HG03280 (cell line): ENCODE measurements around the gene NUPR1.
"Not testable (repeated sequence)": the region's sequence is repeated elsewhere in the genome, so short reads cannot be mapped to it uniquely, and the experiment has no call there.

ENCODE experiments used
- ATAC-seq: cut with Tn5 transposase; IDR thresholded peaks from one replicate; pipeline ENCODE4 v1.9.1; 2021; ENCODE audit warnings: mild to moderate bottlenecking, moderate library complexity; ENCODE audit not compliant: unreplicated experiment

Gene NUPR1

DNA sequence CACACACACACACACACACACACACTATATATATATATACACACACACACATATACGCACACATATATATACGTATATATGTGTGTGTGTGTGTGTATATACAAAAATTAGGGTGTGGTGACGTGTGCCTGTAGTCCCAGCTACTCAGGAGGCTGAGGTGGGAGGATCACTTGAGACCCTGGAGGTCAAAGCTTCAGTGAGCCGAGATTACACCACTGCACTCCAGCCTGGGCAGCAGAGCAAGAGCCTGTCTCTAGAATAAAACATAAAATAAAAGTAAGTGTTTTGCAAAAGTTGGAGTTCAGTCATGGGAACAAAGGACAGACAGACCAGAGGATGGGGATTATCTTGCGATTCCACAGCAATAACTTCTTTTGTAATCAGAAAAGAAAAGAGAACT lies 10.8 kb downstream of the NUPR1 start:
- no peak for ATAC-seq

DNA sequence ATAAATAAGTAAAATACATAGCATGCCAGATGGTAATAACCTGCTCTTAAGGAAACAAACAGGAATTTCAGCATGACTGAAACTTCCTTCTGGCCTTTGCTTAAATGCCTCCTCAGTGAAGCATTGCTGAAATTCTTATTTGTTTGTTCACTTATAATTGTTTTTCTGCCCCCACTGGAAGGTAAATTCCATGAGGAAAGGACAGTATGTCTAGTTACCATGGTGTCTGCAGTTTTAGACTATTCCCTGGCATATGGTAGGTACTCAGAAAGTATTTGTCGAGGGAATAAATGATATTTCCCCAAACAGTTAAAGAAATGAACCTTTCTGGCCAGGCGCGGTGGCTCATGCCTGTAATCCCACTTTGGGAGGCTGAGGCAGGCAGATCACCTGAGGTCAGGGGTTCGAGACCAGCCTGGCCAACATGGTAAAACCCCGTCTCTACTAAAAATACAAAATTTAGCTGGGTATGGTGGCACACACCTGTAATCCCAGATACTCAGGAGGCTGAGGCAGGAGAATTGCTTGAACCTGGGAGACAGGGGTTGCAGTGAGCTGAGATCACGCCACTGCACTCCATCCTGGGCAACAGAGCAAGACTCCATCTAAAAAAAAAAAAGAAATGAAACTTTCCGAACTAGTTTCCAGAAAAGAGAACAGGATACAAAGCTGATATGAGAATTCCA lies 11.5 kb downstream of the NUPR1 start:
- ATAC-seq: not testable (repeated sequence)

DNA sequence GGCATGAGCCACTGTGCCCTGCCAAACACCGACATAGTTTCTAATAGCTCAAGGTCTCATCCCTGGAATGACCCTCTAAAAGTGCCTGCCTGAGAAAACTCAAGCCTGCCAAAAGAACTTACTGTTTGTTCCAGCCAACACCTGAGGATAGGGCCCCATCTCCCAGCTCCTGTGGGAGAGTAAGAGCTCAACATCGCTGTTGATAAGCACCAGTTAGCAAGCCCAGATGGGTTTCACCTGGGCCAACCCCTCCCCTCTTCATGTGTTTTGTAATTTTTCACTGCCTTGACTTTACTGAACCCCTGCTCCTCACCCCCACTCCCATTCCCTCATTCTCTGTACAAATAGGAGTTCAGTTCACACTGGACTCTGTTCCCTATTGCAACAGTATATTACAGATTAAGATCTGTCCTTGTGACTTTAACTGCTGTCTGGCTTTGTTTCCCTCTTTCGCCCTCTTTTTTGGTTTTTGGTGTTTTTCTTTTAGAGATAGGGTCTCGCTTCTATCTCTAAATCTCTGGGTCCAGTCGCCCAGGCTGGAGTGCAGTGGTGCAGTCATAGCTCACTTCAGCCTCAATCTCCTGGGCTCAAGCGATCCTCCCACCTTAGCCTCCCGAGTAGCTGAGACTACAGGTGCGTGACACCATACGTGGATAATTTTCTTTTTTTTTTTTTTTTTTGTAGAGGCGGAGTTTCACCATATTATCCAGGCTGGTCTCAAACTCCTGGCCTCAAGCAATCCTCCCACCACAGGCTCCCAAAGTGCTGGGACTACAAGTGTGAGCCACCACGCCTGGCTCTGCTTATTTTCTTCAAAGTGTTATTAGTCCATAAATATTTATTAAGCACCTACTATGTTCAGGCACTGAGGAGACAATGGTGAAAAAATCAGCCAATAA lies 12.3 kb downstream of the NUPR1 start:
- ATAC-seq: no peak

DNA sequence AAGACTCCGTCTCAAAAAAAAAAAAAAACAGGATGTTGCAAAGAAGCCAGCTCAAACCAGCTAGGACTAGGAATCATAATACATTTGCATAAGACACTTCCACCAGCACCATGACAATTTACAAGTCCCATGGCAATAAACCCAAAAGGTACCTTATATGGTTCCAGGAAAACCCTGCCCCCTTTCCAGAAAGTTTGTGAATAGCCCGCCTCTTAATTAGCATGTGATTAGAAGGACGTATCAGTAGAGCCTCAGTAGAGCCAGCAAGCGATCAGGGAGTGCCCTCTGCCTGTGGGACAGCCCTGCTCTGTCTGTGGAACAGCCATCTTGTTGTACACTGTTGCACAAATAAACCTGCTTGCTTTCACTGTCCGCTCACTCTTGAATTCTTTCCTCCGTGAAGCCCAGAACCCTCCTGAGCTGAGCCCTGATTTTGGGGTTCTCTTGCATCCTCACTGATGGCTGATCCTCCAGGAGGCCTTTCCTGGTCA lies 14.0 kb downstream of the NUPR1 start:
- no peak for ATAC-seq

DNA sequence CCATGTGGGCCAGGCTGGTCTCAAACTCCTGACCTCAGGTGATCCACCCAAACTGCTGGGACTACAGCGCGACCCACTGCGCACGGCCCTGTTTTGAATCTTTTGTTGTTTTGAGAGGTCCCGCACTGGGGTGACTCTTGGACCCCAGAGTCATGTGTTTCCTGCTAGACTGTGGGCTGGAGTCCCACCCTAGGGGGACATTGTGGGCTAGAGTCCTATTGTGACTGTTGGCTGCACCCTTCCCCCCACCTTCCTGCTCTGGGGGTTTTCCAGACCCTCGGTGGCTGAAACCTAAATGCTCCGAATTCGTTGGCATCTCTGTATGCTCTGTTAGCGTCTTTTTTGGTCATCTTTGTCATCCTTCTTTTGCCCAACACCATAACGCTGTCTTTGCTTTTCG lies 16.0 kb downstream of the NUPR1 start:
- no peak for ATAC-seq

DNA sequence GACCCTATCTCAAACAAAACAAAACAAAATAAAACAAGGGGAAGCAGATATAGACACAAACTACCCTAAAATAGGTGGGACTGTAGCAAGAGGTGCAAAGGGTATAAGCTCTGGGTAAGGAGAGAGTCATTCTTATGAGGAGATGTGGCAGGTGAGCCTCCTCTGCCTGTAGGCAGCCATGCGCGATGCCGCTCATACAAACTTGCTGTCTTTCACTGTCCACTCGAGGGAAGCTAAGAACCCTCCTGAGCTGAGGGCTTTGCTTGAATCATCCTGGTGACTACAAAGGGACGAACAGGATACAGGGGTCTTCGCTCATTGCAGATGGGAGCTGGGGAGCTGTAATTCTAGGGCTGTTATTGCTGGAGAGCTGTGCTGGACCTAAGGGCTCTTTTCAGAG lies 17.3 kb downstream of the NUPR1 start:
- ATAC-seq: no peak

DNA sequence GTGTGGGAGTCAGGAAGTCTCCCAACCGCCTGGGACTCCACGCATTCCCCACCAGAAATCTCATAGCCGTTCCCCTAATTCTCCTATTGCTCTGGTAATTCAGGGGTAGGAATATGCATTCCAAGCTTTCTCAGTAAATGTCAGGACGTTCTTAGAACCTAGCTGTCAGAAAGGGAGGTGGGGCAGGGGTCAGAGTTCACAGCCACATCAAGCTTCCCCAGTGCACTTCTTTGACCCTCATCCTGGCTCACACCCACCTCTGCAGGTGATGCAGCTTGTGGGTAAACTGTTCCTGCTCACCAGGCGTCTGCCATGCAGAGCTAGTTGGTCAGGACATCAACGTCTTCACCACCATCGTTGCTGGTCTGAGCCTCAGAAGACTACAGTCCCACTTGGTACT lies 18.1 kb downstream of the NUPR1 start:
- no peak for ATAC-seq

DNA sequence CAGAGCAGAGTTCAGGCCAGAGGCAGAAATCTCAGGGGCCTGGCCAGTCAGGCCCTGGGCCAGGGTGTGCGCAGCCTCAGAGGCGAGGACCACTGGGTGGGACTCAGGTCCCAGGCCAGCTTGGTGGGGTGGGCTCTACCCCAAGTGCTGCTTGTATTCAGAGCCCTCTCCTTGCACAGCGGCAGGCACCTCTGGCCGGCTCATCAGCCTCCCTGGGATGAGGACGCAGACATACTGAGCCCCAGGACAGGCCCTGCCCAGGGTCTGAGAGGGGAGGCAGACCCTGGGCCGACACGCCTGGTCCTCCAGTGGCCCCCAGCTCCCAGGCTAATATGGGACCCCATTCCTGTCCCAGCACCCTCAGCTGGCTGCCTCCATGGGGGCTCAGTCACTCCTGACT lies 24.5 kb downstream of the NUPR1 start:
- ATAC-seq: no peak

DNA sequence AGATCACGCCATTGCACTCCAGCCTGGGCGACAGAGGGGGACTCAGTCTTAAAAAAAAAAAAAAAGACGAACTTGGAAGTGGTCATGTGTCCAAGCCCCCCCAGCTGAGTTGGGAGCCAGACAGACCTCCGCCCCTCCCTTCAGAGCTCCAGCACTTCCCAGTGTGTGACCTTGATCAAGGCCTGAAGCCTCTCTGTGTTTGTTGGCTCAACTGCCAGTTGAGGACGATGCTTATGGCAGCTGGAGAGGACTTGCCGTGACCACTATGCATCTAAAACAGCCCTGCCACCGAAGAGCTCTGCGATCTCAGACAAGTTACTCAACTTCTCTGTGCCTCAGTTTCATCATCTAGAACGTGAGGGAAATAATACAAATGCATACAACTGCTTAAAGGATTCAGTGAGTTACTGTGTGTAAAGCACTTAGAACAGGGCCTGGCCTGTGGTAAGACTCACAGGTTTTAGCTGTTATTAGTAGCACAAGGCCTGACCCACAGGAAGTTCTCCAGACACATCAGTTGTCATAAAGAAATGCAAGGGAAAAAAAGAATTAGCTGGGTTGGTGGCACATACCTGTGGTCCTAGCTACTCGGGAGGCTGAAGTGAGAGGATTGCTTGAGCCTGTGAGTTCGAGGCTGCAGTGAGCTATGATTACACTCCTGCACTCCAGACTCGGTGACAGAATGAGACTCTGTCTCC lies 25.1 kb downstream of the NUPR1 start:
- ATAC-seq: no peak

DNA sequence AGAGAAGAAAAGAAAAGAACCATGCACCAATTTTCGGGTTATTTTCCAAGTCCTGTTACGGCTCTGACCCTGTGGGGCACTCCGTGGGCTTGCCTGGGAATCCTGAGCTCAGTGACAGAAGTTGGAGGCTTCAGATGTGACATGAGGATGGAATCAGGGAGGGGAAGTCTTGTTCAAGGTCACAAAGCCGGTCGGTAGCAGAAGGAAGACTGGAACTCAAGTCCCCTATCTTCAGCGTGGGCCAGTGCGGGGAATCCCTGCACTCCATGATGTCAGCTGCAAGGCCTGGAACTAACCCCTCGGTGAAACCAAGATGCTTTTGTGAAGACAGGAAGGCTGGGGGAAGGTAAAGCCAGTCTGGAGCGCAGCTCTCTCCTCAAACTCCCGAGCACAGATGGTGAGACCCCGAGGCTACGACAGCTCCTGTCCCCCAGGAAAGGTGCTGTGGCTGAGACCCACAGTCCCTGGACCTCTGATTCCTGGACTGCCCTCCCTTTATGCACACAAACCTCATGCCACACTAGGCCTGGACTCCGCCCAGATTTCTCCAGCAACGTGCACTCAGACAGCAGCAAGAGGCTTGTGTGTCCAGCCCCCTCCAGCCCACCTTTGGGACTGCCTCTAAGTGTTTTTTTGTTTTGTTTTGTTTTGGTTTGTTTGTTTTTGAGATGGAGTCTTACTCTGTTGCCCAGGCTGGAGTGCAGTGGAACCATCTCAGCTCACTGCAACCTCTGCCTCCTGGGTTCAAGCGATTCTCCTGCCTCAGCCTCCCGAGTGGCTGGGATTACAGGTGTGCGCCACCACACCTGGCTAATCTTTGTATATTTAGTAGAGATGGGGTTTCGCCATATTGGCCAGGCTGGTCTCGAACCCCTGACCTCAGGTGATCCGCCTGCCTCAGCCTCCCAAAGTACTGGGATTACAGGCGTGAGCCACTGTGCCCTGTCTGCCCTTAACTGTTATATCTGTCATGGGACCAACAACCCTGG lies 26.7 kb downstream of the NUPR1 start:
- no peak for ATAC-seq

DNA sequence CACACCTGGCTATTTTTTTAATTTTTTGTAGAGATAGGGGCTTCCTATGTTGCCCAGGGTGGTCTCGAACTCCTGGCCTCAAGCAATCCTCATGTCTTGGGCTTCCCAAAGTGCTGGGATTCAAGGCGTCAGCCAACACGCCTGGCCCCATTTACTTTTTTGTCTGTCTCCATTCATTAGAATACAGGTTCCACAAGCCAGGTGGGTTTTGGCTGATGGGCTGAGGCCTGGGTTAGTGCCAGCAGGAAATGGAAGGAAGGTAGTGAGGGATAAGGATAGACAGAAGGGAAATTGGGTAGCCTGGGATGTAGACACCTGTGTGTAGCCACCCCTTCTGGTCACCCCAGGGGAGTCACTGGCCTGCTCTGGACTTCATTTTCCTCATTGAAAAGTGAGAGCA lies 27.7 kb downstream of the NUPR1 start:
- no peak for ATAC-seq

DNA sequence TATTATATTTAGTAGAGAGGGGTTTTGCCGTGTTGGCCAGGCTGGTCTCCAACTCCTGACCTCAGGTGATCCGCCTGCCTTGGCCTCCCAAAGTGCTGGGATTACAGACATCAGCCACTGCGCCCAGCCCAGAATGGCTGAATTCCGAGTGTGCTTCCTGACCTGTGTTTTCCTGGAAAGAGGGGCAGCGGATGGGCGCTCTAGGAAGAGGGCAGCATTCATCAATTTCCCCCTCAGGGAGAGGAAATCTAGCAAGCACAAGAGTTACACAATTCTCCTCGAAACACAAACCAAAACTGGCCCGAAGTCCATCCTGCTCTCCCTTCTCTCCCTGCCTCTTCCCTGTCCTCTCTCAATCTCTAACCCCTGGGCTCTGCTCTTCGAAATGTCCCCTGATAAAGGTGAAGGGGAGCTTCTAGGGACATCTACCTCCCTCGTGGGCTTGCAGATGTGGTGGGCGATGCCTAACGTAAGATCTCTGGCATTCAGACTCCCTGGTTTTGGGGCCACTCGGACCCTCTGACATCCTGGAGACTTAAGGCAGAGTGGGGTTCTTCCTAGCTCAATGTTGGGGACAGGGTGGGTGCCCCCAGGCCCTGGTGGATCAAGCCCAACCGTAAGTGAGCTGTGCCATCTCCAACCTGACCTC lies 33.2 kb downstream of the NUPR1 start:
- ATAC-seq: no peak

DNA sequence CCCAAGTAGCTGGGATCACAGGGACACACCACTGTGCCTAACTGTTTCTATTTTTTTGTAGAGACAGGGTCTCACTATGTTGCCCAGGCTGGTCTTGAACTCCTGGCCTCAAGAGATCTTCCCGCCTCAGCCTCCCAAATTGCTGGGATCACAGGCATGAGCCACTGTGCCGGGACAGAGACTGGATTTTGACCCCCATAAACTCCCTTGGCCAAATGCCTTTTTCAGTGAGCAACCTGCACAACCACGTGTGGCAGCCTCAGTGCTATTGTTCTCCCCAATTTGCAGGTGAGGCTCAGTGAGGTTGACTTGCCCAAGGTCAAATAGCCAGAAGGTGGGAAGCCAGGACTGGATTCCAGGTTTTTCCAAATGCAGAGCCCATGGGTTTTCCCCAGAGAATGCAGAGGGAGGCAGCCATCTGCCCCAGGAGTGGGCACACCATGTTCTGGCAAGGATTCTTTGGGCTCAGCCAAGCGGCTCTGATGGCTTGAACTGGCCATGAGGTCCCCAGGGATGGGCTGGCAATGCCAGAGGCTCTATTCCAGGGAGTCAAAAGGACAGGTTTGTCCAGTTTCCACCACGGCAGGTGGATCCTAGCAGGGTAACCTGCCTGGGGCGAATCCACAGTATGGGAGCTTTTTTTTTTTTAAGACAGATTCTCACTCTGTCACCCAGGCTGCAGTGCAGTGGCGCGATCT lies 33.9 kb downstream of the NUPR1 start:
- ATAC-seq: no peak

DNA sequence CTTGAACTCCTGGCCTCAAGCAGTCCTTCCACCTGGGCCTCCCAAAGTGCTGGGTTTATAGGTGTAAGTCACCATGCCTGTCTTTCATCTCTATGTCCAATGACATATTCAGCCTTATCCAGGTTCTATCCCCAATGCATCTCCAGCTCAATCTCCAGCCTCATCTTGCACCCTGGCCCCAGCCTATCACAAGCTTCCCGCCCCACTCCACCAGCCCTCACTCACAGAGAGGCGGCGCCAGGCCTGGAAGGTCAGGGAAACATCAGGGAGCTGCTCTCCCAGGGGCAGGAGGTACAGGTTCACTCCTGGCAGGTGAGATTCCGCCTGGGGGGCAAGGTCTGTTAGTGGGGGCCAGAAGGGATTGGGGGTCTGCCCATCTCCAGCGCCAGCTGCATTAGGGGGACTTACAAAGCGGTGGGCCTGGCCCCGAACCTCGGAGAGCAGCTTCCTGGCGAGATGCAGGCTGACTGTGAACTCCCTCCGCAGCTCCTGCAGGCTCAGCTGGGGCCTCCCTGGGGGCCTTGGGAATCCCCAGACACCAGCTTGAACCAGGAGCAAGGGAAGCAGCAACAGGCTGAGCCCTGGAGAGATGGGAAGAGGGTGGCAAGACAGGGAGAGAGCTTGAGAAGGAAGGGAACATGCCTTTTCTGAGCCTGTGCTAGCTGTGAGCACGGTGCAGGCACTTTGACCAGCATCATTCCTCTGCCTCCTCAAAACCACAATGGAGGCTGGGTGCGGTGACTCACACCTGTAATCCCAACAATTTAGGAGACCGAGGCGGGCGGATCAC lies 35.1 kb downstream of the NUPR1 start:
- ATAC-seq: no peak

DNA sequence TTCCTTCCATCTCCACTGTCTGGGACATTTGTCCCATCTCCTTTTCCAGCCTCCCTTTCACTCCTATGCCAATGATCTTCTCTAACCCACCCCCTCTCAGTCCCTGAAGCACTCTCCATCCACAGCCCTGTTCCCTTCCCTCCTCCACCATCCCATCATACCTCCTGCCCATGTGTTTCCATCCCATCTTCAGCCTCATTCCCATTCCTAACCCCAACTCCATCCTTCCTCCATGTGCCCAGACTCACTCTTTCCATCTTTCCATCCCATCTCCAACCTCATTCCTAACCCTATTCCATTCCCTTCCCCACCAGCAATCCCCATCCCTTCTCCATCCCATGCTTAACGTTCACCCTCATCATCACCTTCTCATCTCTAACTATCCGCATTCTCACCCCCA lies 36.5 kb downstream of the NUPR1 start:
- ATAC-seq: no peak

DNA sequence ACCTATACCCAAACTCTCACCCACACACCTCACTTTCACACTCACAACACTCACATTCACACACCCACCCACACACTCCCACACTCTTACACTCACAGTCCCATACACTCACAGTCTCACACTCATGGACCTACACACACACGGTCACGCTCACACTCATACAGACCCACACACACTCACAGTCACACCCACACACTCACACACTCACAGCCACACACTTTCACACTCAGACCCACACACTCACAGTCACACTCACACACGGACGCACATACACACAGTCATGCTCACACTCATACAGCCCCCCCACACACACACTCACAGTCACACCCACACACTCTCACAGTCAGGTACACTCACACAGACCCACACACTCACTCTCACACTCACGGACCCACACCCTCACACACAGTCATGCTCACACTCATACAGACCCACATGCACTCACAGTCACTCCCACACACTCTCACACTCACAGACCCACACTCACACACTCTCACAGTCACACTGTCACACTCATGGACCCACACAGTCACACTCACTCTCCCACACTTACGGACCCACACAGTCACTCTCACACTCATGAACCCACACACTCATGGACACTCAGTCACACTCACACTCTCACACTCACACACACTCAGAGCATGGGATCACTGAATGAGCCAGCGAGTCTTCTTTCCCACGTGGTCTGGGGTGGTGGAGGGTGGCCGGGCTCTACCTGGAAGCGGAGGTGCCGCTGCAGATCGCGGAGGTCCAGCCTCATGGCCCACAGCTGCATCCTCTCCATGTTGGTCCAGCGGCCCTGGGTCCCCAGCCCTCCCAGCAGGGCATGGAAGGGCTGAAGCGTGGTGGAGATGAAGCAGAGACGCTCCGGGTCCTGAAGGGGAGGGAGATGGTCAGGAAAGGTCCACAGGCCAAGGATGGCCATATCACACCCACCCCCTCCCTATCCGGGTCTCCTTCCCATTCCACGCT lies 37.2 kb downstream of the NUPR1 start:
- no peak for ATAC-seq

DNA sequence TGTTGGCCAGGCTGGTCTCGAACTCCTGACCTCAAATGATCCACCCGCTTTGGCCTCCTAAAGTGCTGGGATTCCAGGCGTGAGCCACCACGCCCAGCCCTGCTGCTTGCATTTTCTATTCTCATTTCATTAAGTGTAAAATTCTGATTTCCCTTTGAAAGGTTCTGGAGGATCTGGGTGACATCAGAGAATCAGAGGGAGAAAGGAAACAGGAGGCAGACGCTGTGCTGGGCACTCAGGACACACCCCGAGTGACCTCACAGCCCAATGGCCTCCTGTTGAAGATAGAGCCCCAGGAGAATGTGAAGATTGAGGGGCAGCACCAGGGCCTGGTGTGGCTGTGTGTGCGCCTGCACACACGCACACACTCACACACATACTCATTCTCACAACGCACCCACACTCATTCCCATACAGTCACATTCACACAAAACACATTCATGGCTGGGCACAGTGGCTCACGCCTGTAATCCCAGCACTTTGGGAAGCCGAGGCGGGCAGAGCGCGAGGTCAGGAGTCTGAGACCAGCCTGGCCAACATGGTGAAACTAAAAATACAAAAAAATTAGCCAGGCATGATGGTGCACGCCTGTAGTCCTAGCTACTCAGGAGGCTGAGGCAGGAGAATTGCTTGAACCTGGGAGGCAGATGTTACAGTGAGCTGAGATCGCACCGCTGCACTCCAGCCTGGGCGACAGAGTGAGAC lies 38.1 kb downstream of the NUPR1 start:
- ATAC-seq: not testable (repeated sequence)
